GM21717 (cell line): ENCODE measurements around the gene SNTB2.
"Not testable (repeated sequence)": the region's sequence is repeated elsewhere in the genome, so short reads cannot be mapped to it uniquely, and the experiment has no call there.

ENCODE experiments used
- ATAC-seq: cut with Tn5 transposase; IDR thresholded peaks from one replicate; pipeline ENCODE4 v1.9.1; 2021; ENCODE audit warnings: mild to moderate bottlenecking, moderate library complexity; ENCODE audit not compliant: unreplicated experiment

The SNTB2 gene

DNA sequence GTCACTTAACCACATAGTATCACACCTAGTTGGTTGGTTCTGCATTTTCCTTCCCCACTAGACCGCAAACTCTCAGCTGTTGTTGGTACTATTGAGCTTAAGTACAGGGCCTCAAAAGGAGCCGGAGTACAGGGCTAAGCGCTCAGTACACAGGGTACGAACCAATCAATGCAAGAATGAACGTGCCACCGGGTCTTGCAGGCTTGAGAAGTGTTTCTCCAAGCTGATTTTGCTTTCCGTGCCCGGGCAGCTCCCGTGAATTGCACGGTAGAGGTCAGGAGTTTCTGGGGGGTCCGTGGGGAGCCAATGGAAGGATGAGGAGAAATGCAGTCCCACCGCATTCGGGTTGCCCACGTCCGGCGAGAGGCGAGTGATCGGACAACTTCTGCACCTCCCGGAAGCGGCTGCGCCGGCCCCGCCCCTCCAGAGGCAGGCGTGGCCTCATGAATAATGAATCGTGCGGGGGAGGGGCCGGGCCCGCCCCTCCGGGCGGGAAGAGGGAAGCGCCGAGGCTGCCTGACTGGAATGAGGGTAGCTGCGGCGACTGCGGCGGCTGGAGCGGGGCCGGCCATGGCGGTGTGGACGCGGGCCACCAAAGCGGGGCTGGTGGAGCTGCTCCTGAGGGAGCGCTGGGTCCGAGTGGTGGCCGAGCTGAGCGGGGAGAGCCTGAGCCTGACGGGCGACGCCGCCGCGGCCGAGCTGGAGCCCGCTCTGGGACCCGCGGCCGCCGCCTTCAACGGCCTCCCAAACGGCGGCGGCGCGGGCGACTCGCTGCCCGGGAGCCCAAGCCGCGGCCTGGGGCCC is at the start of gene SNTB2:
SNTB2 (plus strand) TSS at position 523 of the 804 bp plus-strand sequence; CDS start at position 526, 3 bp downstream.
- ATAC-seq, result peak; percentile 86

GRCh38 chr16:69138608-69139007 is 48.4 kb upstream of the SNTB2 start:
- ATAC-seq, result no peak

DNA sequence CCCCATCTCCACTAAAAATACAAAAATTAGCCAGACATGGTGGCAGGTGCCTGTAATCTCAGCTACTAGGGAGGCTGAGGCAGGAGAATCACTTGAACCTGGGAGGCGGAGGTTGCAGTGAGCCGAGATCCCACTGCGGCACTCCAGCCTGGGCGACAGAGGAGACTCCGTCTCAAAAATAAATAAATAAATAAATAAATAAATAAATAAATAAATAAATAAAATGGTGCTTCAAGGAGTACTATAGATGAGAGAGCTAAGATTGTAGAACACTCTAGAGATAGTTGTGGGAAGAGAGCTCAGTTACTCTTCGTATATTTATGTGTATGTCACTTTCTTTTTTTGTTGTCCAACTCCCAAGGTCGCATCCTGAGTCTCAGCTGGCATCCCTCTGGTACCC is 47.5 kb upstream of the SNTB2 start:
- ATAC-seq, result not testable (repeated sequence)

GRCh38 chr16:69141014-69141413 is 46.0 kb upstream of the SNTB2 start:
- no peak for ATAC-seq

DNA sequence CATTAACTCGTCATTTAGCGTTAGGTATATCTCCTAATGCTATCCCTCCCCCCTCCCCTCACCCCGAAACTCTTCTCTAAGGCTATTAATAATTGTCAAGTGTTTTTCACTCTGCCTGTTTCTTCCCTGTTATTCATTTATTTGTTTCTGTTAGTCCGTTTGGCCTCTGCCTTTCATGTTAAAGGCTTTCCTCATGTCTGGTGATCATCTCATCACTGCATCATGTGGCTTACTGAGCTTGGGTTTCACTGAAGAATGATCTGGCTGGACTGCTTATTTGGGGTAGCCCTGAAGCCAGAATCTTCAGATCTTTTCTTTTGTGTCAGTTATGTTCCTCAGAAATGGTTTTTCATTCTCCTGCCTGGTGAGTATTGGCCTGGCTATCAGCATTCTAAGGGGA is 45.0 kb upstream of the SNTB2 start:
- no peak for ATAC-seq

DNA sequence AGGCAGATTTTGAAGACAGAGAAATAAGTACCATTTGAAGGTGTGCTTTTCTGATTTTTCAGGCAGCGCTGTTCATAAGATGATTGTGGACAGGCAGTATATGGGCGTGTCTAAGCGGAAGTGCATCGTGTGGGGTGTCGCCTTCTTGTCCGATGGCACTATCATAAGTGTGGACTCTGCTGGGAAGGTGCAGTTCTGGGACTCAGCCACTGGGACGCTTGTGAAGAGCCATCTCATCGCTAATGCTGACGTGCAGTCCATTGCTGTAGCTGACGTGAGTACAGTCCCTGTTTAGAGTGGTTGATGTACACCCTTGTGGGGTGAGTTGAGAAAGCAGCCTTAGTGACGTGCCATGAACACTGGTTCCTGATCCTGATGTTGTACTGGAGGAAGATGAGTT is 43.8 kb upstream of the SNTB2 start:
- no peak for ATAC-seq

GRCh38 chr16:69145658-69146057 is 41.3 kb upstream of the SNTB2 start:
- ATAC-seq, result no peak

GRCh38 chr16:69149621-69150020 is 37.3 kb upstream of the SNTB2 start:
- not testable (repeated sequence) for ATAC-seq

DNA sequence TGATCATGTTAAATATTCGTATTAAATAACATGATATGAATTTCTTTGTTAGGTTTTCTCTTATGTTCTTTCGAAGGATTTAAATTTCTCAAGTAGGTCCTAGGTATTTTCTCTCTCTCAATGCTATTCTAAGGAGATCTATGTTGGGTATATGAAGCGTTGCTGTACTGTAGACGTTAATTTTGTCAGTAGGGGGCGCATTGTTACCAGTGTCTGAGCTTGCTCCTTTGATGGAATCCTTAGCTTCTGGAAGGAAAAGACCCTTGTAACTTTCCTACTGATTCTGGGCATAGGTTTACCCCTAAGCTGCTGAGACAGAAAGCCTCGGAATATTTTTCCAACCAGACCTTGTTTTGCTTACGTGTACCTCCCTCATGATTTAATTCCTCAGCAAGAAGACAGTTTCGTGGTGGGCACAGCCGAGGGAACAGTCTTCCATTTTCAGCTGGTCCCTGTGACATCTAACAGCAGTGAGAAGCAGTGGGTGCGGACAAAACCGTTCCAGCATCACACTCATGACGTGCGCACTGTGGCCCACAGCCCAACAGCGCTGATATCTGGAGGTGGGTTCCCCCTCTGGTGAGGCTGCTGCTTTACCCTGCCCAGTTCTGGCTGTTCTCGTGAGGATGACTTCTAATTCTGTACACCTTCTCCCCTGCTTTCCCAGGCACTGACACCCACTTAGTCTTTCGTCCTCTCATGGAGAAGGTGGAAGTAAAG is 36.7 kb upstream of the SNTB2 start:
- ATAC-seq, result no peak

DNA sequence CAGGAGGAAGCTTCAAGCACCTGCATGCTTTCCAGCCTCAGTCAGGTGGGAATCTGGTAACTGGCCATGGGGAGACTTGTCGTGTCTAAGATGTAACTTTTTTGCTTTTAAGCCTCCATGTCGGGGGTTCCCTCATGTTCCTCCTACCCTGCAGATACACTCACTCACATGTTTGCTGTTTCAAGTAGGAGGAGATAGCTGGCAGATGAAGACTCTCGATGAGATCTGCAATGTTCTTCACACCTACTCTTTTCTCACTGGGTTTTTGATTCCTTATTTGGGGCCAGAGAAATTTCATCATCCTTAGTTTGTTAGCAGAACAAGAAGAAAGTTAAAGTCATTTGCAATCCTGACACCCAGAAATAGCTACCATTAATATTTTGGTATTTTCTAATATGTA is 29.8 kb upstream of the SNTB2 start:
- ATAC-seq, result no peak

DNA sequence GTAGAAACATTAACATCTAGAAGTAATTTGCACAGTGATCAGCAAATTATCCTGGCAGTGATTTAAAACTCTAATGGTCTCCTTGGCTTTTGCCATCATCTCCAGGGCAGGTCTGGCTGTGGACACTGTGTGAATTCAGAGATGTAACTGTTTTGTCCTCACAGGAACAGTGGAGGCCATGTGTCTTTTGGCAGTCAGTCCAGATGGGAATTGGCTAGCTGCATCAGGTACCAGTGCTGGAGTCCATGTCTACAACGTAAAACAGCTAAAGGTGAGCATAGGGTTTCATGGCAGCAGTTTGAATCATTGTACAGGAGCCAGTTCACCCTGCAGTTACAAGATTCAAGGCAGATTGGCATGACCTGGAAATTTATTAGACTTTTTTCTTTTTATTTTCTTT is 26.8 kb upstream of the SNTB2 start:
- ATAC-seq, result no peak

- no peak for ATAC-seq
These were observed 21.4 kb upstream of the SNTB2 start for GRCh38 chr16:69165584-69165983.

GRCh38 chr16:69166221-69166833 is 20.6 kb upstream of the SNTB2 start:
- no peak for ATAC-seq

GRCh38 chr16:69166946-69167930 is 19.7 kb upstream of the SNTB2 start:
- ATAC-seq, result no peak

DNA sequence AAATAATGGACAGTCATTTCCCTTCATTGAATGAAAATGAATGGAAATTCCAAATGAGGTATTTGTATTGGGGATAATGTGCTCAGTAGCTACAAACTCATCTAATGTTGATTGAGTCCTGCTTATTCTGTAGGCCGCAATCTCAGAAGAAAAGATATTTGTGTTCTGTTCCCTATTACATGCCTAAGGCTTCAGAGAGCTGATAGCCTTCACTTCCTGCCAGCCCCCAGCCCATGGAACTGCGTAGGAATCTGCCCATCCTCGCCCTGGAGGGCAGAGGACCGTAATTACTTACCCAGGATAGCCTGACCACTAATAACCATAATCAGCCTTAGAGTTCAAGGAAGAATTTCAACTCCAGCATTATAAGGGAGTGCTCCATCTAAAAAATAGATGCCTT is 17.9 kb upstream of the SNTB2 start:
- no peak for ATAC-seq

GRCh38 chr16:69169607-69170352 is 17.2 kb upstream of the SNTB2 start:
- no peak for ATAC-seq

GRCh38 chr16:69171325-69172084 is 15.5 kb upstream of the SNTB2 start:
- ATAC-seq, result no peak

DNA sequence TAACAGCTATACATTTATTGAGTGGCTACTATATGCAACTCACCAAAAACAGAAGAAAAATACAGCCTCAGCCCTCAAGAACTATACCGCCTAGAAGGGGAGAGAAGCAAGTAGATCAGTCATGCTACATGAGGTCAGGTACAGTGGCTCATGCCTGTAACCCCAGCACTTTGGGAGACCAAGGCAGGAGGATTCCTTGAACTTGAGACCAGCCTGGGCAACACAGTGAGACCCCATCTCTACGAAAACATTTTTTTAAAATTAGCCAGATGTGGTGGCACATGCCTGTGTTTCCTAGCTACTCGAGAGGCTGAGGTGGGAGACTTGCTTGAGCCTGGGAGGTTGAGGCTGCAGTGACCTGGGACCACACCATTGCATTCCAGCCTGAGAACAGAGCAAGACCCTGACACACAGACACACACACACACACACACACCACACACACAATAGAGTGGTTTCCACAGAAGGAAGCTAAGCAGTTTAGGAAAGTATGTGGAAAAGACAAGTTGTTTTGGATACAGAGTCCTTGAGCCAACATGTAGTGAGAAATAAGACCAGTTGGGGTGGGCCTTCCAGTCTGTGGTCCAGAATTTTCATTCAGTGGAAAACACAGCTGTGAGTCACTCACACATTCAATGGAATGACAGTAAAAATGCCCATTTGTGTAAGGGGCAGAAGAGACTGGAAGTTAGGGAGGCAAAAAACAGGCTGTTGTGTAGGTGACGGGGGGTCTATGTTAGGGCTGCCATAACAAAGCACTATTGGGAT is 10.7 kb upstream of the SNTB2 start:
- ATAC-seq, result no peak
